Measurements from ENCODE around the gene MYO5C.

DNA sequence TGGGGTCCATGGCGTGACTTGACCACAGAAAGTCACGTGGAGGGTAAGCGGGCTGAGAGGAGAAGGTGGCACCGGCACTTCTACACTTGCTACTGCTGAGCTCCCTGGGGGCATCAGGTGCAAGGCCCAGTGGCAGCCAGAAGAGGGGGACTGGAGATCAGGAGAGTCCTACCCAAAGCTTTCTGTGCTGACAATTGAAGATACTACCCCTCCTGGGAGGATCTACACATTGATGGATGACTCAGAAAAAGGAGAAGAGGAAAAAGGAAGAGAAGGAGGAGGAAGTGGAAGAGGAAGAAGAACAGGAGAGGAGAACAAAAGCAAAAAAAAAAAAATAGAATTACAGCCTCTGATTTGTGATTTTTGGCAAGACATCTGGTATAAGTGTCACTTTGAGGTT is 41.2 kb downstream of the MYO5C start:
- TF ChIP-seq, protein P1, sequence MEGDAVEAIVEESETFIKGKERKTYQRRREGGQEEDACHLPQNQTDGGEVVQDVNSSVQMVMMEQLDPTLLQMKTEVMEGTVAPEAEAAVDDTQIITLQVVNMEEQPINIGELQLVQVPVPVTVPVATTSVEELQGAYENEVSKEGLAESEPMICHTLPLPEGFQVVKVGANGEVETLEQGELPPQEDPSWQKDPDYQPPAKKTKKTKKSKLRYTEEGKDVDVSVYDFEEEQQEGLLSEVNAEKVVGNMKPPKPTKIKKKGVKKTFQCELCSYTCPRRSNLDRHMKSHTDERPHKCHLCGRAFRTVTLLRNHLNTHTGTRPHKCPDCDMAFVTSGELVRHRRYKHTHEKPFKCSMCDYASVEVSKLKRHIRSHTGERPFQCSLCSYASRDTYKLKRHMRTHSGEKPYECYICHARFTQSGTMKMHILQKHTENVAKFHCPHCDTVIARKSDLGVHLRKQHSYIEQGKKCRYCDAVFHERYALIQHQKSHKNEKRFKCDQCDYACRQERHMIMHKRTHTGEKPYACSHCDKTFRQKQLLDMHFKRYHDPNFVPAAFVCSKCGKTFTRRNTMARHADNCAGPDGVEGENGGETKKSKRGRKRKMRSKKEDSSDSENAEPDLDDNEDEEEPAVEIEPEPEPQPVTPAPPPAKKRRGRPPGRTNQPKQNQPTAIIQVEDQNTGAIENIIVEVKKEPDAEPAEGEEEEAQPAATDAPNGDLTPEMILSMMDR (conservative IDR thresholded peaks at IDR 0.05; ENCODE audit: low read depth, low read length), result no peak
- TF ChIP-seq EZH2 (IDR thresholded peaks at IDR 0.05; ENCODE audit: borderline replicate concordance, low read depth, low read length, poor library complexity, severe bottlenecking), result no peak

Measured in A673 (cell line).